Suppressor macrophage treated with lipopolysaccharide for 1 hour (primary cell): Measurements from ENCODE around the gene BCAS1.

Experiments
- DNase-seq, 3 donors: peaks; one replicate each; pipeline ENCODE4 v3.0.0-alpha.2; 2020 to 2022

The BCAS1 gene

DNA sequence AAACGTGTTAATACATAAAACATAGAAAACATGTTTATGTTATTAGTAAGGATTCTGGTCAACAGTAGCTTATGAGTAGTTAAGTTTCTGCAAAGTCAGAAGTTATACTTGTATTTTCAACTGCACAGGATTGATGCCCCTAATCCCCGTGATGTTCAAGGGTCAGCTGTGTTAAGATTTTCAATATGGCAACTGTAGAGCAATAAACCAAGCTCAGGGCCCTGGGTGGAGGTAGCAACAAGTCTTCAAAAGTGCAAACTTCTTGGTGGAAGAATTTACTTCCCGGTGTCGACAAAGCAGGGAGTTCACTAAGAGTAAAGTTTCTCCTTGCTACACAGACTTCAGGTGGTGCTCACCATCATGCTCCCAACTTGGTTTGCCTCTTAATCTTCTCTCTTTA lies 4.1 kb upstream of the BCAS1 start:
- no peak for DNase-seq

DNA sequence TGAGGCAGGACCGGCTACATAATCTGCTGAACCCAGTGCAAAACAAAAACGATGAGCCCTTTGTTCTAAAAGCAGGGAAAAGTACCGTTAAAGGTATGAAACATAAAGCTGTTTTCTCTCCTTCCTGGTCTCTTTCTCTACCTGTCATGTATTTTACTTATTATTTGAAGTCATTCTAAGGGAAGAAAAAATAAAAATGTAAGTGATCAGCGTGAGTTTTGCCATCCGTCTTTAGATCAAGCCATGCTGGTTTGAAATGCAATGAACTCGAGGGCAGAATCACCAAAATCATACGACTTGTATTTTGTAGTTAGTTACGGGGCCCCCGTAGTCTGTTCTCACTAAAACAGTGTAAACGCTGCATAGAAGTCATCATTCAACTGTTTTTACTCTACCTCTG lies 2.9 kb upstream of the BCAS1 start:
- no peak for DNase-seq

DNA sequence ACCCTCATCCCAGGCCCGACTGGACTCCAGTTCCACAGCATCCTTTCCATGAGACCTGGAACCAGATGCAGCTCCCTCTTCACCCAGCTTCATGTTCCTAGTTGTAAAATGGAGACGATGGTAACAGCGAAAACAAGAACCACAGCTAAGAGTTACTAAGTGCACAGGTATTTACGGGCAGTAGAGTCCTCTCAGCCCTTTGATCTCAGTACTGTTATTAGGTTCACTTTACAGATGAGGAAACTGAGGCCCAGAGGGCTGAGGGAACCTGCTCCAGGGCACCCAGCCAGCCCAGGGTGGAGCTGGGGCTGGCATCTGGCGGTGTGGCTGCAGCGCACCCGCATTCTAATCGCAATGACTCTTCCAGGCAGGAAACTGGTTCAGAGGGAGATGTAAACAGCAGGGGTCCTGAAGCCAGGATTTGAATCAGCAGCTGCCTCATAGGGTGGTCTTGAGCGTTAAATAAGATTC lies 858 bp downstream of the BCAS1 start:
- no peak for DNase-seq

DNA sequence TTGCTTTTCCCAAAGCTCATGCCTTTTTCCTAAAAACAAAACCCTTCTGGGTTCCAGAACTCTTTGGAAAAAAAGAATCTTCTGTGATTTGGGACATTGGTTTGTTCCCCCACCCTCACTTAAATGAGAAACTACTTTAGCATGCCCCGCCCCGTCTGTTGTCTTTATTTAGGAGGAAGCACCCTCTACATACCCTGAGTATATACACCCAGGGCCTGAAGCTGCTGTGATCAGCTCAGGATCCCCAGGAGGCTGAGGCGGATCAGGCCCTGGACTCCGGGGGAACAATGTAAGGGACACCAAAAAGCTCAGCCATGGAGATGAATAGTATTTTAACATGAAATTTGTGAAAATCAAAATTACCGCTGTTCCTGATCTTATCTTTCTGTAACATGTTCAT lies 1.4 kb downstream of the BCAS1 start:
- DNase-seq = no peak

DNA sequence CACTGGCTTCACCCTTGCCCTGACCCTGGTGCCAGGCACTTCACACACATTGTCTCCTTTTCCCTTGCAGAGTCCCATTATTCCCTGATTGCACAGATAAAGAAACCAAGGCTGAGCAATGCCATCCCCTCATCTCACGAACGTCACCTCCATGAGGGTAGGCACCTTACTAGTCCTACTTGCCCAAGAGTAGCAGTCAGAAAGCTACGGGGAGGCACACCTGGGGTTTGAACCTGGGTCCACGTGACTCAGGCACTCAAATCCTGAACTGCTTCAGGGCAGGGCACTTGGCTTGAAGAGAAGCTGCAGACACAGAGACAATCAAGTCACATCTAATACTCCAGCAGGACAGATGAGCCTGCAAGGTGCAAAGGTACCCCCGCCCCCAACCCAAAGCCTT lies 1.9 kb downstream of the BCAS1 start:
- DNase-seq = no peak

DNA sequence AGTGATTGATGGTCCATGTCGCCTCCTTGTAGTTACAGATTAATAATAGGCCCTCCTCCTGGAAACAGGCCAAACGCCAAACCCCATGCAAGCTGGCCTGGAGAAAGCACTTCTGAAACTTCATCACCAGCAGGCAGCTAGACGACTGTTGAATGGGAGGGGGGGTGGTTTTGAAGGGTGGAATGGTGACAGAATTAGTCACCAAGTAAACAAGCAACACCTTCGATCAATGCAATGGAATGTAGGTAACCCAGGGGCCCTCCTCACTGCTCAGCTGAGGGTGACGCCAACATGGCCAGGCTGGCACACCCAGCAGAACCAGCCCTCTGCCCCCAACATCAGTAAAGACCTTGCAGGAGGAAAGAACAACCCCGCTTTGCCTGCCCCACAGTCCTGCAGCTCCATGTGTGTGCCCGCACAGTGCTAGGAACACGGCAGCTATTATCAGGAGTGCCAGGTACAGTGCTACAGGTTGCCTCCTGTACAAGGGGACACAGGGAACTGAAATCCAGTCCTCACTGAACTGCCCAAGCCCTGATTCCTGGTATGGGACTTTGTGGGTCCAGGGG lies 2.7 kb downstream of the BCAS1 start:
- no peak for DNase-seq

DNA sequence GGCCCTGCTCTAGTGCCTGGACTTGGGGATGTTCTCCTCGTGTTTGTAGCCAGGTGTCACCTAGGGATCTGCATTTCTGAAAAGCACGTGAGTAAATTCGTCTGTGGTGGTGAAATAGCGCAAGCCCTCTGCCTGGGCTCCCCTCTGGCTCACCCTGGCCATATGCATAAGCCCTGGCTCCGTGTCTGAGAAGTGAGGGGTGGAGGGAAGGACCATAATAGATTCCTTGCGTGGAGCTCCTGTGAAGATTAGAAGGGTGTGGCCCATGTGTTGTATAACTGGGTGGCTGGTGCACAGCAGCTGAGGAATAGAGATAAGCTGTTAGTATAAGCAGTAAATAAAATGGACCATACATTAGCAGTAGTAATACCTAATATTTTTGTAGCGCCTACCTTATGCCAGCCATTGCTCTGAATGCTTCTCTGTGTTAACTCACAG lies 4.8 kb downstream of the BCAS1 start:
- DNase-seq = no peak

DNA sequence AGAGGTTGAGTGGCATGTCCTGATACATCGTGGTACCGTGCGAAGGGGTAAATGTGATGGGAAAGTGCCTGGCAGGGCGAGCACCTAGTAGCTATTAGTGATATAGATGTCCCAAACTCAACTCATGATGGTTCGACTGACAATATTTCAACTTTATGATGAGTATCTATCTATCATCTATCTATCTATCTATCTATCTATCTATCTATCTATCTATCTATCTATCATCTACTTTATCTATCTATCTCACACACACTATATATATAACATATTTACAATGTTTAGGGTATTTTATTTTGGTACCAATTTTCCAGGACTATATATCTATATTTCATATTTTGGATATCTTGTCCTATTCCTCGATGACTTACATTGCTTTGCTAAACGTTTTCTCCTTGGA lies 5.5 kb downstream of the BCAS1 start:
- DNase-seq = no peak

DNA sequence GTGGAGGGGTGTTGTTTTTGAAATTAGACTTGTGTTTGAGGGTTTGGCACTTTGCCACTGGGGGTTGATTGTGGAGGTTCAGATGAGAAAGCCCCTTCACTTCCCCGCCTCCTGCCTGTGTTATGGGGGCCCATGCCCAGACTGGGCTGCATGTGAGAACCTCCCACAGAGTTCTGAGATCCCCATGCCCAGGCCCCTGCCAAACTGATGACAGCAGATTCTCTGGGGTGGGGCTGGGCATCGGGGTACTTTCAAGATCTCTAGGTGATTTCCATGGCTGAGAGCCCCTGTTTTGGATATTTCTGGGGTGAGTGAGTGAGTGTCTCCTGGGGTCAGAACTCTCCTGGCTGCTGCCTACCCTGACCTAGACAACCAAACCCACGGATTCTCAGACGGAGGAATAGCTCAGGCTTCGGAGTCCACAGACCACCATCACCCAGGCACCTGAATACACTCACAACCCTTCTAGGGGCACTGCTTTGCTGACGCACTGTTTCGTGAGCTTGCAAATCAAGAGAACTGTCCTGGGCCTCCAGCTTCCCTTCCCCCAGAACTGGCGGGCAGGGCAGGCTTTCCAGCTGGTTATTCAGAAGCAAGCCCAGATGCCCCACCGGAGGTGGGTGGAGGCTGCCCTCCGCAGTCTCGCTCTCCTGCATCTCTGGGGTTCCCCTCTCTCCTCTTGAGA lies 6.3 kb downstream of the BCAS1 start:
- DNase-seq = peak in 1 of 3 donors; percentile 31

DNA sequence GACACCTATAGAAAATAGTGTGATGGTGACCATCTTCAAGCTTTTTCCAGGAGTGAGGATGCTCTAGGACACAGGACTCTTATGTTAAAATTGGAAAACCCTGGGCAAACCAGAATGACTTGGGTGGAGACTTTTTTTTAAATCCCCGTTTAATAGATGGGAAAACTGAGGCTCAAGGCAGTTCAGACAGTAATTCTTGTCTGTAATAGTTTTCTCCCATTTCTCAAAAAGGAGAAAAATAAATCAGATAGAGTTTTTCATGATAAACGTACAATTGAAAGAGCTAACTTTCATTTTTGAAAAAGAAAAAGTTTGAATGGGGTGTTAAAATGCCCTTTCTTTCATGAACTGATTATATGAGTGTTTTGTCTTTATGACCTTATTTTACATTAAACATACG lies 6.8 kb downstream of the BCAS1 start:
- no peak for DNase-seq

DNA sequence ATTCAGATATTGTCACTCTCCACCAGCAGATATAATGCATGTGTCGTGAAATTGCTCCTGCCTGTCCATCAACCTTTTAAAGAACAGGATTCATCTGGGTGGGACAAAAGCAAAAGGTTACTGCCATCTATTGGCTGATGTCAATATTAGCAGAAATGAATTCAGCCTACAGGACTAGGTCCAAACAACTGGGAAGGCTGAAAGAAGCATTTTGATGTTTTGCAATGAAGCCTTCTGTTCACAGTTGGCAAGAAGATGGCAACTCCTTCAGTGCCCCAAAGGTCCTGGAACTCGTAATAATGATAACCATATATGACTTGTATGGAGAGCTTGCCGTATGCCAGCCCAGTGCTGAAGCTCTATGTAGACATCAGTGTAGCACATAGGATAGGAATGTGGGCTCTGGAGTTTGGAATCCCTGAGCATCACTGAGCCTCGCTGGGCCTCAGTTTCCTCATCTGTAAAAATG lies 7.5 kb downstream of the BCAS1 start:
- DNase-seq = peak; percentile 60 to 72 (median 70)

DNA sequence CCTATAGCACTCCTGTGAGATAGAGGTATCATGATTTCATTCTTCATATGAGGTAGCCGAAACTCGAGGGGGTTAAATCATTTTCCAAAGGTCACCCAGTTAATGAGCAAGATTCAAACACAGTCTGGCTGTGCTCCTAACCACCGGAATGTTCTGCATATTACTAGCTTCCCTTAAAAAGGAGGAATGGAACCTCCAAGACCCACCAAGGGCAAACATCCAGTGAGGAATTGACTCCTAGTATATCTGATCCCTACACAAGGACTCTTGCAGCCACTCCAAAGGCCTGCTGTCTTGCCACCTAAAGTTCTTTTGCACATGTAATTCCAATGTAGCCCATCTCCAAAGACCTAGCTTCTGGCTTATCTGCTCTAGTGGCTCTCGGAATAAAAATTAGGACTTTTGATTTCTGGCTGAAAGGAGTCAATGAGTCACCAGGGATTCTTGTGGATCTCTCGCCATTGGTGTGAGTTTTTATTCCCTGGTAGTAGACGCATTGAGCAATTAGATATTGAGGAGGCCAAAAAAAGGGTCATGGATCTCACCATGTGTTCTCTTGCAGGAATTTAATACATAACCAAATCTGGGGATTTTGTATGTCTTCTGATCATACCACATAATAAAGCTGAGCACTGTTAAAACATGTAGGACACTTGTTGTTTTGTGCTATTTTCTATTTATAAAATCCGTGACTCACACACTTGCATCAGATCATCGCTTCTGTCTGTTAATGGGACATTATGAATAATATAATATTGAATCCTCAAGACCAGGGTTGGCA lies 9.1 kb downstream of the BCAS1 start:
- DNase-seq = peak; percentile 15 to 52 (median 44)

DNA sequence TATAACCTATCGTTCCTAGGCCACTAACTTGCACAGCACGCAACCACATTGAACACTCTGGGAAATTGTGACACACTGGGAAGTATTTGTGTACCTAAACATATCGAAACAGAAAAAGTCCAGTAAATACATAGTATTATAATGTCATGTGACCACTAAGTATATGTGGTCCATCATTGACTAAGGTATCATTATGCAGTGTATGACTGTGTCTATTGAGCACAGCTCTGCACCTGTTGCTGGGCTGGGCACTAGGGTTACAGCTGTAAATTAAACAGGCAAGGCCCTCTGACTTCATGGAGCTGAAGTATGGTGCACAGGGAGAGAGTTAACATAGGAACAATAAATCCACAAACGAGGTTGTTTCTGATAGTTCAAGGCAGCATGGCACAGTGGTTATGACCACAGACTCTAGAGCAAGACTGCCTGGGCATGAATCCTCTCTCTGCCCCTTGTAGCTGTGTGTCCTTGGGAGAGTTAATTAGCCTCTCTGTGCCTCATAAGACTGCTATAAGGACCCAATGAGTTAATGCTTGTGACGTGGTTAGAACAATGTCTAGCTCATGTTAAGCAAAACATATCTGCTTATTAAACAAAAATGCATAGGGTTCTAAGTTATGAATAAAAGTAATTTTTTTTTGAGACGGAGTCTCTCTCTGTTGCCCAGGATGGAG lies 10.6 kb downstream of the BCAS1 start:
- no peak for DNase-seq

DNA sequence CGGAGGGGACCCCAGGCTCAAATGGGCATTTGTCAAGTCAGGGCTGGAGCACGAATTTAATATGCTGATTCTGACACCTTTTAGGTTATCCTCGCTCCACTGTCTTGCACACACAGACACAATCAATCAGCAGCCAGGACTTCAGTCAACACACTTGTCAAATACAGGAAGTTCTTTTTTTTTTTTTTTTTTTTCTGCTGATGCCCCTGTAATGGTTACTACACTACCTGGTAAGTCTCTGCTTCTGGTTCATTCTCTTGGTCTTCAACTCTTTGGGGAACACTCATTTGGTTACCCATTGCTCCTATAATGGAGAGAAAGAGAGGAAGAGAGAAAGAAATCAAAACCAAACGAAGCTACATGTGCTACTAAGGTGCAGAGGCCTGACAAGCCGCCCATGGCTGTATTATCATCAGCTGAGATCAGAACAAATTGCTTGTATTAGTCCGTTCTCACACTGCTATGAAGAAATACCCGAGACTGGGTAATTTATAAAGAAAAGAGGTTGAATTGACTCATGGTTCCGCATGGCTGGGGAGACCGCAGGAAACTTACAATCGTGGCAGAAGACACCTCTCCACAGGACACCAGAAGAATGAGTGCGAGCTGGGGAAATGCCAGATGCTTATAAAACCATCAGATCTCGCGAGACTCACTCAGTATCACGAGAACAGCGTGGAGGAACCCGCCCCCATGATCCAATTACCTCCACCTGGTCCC lies 11.8 kb downstream of the BCAS1 start:
- no peak for DNase-seq

DNA sequence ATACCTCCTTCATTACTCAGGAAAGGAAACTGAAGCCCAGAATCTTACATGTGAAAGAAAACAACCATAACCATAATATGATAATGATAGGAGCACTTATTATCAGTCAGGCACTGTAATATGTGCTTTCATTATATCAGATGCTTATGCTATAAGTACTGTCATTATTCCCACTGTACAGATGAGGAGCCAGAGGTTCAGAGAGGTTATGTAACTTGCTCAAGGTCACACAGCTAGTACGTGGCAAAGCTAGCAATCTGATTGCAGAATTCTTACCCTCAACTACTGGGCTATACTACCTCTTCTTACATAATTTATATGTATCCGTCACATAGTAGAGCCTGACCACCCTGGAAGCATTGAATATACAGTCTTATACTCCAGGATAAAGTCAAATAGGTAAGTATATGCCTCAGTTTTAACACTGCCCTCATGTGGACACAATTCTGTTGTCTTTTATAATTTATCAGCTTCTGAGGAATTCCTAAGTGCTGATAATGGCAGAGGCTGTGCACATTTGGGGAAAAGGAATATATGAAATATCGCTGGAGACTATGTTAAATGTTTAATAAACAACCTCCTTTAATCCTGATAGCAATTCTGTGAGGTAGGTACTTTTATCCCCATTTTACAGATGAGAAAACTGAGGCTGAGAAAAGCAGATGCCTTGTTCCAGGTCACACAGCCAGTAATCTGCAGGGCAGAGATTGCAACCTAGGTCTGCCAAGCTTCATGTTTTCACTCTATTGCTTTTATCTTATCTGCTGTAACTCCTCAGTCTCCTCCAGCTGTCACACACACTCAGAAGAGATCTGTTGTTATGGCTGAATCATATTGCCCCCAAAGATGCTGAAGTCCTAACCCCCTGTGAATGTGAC lies 13.4 kb downstream of the BCAS1 start:
- no peak for DNase-seq

DNA sequence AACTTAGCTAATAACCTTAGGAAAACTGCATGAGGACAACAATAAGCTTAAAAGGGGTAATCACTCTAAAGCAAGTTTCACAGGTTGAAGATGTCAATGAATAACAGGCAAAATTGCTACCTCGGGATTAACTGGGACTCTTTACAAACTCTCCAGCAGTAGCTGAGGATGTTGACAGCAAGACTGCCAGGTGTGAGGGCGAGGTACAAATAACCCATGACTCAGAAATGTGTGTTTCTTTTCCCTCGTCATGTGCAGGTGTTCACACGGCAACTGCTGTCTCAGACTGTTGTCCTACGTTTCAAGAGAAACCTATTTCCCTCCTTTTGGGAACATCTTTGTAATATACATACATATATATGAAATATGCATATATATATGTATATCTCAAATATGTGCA lies 15.9 kb downstream of the BCAS1 start:
- DNase-seq = no peak

DNA sequence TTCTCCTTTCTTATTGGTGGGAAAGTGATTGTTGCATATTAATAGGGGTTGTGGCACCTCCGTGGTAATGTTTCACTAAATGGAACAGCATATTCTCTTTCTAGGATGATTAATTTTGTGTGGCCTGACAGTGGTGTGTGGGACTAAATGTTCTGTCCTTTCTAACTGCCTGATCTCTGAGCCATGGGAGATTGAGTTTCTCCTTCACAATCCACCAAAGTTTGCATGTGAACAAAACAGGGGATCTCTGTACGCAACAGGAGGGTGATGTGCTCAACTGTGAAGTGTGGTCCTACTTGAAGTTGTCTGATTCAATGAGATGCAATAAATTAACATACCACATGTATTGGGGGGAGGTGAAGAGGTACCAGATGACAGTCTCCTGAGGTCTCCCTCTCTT lies 19.3 kb downstream of the BCAS1 start:
- no peak for DNase-seq

DNA sequence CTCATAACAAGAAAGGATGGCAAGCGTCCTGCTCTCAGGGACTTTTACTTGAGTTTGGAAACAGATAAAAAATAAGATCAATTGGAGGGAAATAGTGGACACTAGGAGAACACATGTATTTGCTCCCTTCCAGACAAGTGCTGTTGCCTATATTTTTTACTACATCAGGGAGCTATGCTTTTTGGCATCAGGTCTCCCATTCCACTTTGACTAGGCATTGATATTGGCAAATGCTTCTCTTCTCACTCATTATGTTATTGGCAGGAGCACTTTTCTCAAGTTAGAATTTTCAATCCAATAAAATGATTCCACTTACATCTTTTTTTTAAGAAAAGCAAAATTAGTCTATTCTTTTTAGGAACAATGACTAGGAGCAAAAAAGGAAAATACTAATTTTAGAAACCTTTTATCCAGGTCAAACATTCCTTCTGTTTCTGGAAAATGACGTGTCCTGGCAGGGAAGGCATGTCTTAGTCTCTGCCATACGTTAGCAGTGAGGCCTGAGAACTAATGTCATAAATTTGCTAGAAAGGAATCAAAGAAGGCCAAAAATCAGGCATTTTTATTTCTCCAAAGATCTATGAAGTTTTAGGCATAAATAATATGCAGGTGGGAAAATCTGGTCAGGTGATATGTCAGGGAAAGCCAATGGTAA lies 21.4 kb downstream of the BCAS1 start:
- no peak for DNase-seq

DNA sequence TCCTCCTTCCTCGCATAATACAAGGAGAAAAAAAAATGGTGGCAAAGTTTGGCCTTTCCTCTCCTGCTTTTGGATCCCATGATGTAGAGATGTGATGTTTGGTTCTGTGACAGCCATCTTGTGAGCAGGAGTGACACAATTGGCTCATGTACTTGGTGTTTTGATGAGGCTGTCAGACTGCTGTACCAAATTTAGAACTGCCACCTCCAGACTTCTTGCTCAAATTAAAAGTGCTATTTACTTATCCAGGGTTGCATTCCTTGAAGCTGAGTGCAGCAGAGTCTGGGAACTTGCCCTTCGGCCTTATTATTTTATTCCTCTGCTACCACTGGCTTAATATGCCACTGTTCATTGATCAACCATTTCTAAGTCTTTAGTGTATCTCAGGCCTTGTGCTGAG lies 21.9 kb downstream of the BCAS1 start:
- DNase-seq = no peak

DNA sequence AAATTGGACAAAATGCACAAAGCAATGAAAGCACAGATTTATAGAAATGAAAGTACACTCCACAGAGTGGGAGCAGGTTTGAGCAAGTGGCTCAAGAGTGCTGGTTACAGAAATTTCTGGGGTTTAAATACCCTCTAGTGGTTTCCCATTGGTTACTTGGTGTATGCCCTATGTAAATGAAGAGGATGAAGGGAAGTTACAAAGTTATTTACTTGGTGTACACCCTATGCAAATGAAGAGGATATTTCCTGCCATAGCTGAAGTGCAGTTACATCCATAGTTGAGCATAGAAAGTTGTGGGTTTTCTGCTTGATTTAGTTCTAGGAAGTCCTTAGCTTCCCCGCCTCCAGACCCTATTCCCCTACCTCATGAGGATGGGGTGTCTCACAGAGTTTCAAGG lies 22.7 kb downstream of the BCAS1 start:
- peak in 1 of 3 donors; percentile 20 for DNase-seq

DNA sequence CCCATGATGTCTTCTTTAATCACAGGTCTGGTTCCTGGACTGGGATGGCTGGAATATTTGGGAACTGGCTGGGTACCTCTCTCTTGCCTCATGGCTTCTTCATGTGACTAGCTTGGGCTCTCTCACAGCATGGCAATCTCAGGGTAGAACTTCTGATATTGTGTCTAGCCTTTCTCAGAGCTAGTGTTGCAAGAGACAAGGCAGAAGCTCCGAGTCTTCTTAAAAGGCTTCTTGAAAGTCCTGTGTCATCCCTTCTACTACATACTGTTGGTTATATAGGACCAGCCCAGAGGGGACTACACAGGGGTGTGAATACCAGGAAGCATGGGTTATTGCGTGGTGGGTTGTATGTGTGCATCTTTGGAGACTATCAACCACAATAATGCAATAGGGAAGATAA lies 23.3 kb downstream of the BCAS1 start:
- no peak for DNase-seq
